Endothelial cell of umbilical vein (primary cell): ENCODE results near the gene SKIDA1. TPM values are rescaled to one million over a fixed set of nuclear protein-coding genes. Genes with fewer than 3 reads are reported as not detected.

Source experiments
- BruUV-seq: library from RNA; stranded (reverse); fragments of 400-500 nt; replicated peaks from 2 replicates; lab custom pipeline; 2021; lab: Mats Ljungman, UMichigan
- CTCF ChIA-PET: fragments of 300-600, 350-600 bp; sonication (Branson Sonifier 250); formaldehyde crosslinking; loops from one replicate; lab custom pipeline; 2021; ENCODE audit warnings: antibody characterized with exemption, inconsistent platforms; lab: Charles Lee
- POLR2A ChIA-PET: fragments of 300-600, 350-600 bp; sonication (Branson Sonifier 250); formaldehyde crosslinking; loops from one replicate; lab custom pipeline; 2021; ENCODE audit warnings: antibody characterized with exemption, inconsistent platforms; lab: Charles Lee
- DNase-seq: peaks from one replicate; pipeline ENCODE4 v3.0.0-alpha.2; 2011; ENCODE audit warnings: low read depth, low spot score
- FAIRE-seq: peaks from 2 replicates; lab custom pipeline; 2011; peaks lifted over from hg19 to GRCh38; lab: Jason Lieb, UNC
- H2AFZ ChIP-seq: 2 replicates; pipeline ENCODE4 v1.6.0; 2012; ENCODE audit warnings: low read depth, low read length, control low read depth, inconsistent platforms
- H3K27ac ChIP-seq: 2 replicates; pipeline ENCODE4 v1.5.1; 2011; ENCODE audit warnings: low read depth, mild to moderate bottlenecking, control low read depth, low read length, moderate library complexity; ENCODE audit not compliant: insufficient read depth
- H3K27me3 ChIP-seq, 2 experiments: 2 replicates each; pipeline versions ENCODE4 v1.6.0 to v1.6.1; 2011; ENCODE audit warnings: low read length in 2 of 2, mixed read lengths in 1 of 2; ENCODE audit not compliant: control insufficient read depth in 2 of 2, insufficient read depth in 2 of 2
- H3K36me3 ChIP-seq, 2 experiments: 2 replicates in 1 of 2; 3 replicates in 1 of 2; pipeline ENCODE4 v1.5.1; 2011; ENCODE audit warnings: low read length in 2 of 2, mild to moderate bottlenecking in 1 of 2, moderate library complexity in 1 of 2; ENCODE audit not compliant: control insufficient read depth in 2 of 2, insufficient read depth in 2 of 2; ENCODE audit errors: extremely low read depth in 1 of 2
- H3K4me1 ChIP-seq: 3 replicates; pipeline ENCODE4 v1.5.1; 2011; ENCODE audit warnings: mild to moderate bottlenecking, low read length; ENCODE audit not compliant: control insufficient read depth, insufficient read depth; ENCODE audit errors: extremely low read depth
- H3K4me2 ChIP-seq: 2 replicates; pipeline ENCODE4 v1.6.1; 2011; ENCODE audit warnings: low read length, control low read depth, mixed read lengths; ENCODE audit not compliant: insufficient read depth
- H3K4me3 ChIP-seq, 3 experiments: fragments of 200-600 bp in 1 of 3; sonication (generic), shearing (Covaris generic) in 1 of 3; replicated peaks in 1 of 3; 2 replicates each; pipeline ENCODE4 v1.5.1; 2011 to 2016; ENCODE audit warnings: control low read depth in 3 of 3, low read length in 3 of 3, mild to moderate bottlenecking in 2 of 3, inconsistent platforms in 1 of 3, low read depth in 1 of 3, moderate library complexity in 1 of 3; ENCODE audit not compliant: insufficient read depth in 1 of 3
- H3K79me2 ChIP-seq: 2 replicates; pipeline ENCODE4 v1.6.0; 2012; ENCODE audit warnings: low read length, inconsistent platforms; ENCODE audit not compliant: control insufficient read depth, insufficient read depth
- H3K9ac ChIP-seq: replicated peaks from 2 replicates; pipeline ENCODE3; 2011; ENCODE audit warnings: low read length, control low read depth; ENCODE audit not compliant: insufficient read depth; ENCODE audit errors: extremely low read depth
- H3K9me1 ChIP-seq: replicated peaks from 3 replicates; pipeline ENCODE4 v1.6.0; 2011; ENCODE audit warnings: mild to moderate bottlenecking, low read length; ENCODE audit not compliant: control insufficient read depth, insufficient read depth; ENCODE audit errors: extremely low read depth
- H3K9me3 ChIP-seq: replicated peaks from 2 replicates; pipeline ENCODE4 v1.5.1; 2012; ENCODE audit warnings: low read length, inconsistent platforms; ENCODE audit not compliant: control insufficient read depth, insufficient read depth
- H4K20me1 ChIP-seq: replicated peaks from 2 replicates; pipeline ENCODE3; 2011; ENCODE audit warnings: mild to moderate bottlenecking, low read length; ENCODE audit not compliant: control insufficient read depth, insufficient read depth; ENCODE audit errors: extremely low read depth
- CTCF ChIP-seq, 2 donors: IDR thresholded peaks; 1 replicate in 1 of 2; 2 replicates in 1 of 2; pipeline ENCODE4 v1.5.1; 2011; ENCODE audit warnings: low read length in 2 of 2, mild to moderate bottlenecking in 2 of 2, moderate library complexity in 2 of 2, control low read depth in 1 of 2, inconsistent platforms in 1 of 2, low read depth in 1 of 2; ENCODE audit not compliant: insufficient read depth in 1 of 2; ENCODE audit errors: extremely low read depth in 1 of 2
- EZH2 ChIP-seq: IDR thresholded peaks from 2 replicates; pipeline ENCODE4 v1.6.1; 2012; ENCODE audit warnings: borderline replicate concordance, low read depth, mild to moderate bottlenecking, moderate library complexity, low read length, inconsistent platforms; ENCODE audit not compliant: severe bottlenecking
- FOS ChIP-seq: IDR thresholded peaks from 2 replicates; pipeline ENCODE4 v1.6.1; 2011; ENCODE audit warnings: mild to moderate bottlenecking, low read length, moderate library complexity, borderline replicate concordance; ENCODE audit not compliant: insufficient read depth
- GATA2 ChIP-seq: IDR thresholded peaks from 2 replicates; pipeline ENCODE4 v1.7.0; 2011; ENCODE audit warnings: low read depth, mild to moderate bottlenecking, moderate library complexity, mixed read lengths, low read length; ENCODE audit not compliant: insufficient read length, insufficient read depth
- JUN ChIP-seq: IDR thresholded peaks from 2 replicates; pipeline ENCODE4 v1.6.1; 2011; ENCODE audit warnings: borderline replicate concordance, low read depth; ENCODE audit not compliant: insufficient read length, insufficient read depth
- MYC ChIP-seq: IDR thresholded peaks from one replicate; pipeline ENCODE4 v1.6.1; 2011; ENCODE audit warnings: mild to moderate bottlenecking, low read depth, low read length
- POLR2A ChIP-seq: IDR thresholded peaks from 2 replicates; pipeline ENCODE4 v1.6.1; 2012; ENCODE audit warnings: low read depth, mild to moderate bottlenecking, control low read depth, low read length
- POLR2AphosphoS5 ChIP-seq: IDR thresholded peaks from 2 replicates; pipeline ENCODE4 v1.6.1; 2012; ENCODE audit warnings: low read depth, mild to moderate bottlenecking, control low read depth, low read length, moderate library complexity; ENCODE audit not compliant: insufficient read depth
- dilution Hi-C: fragments of 300-500 bp; cut with MboI; formaldehyde crosslinking; loops from one replicate; pipeline ENCODE4 v1.15.0; 2019; ENCODE audit warnings: low sequenced_read_pairs; ENCODE audit not compliant: extremely low pct_ligation_motif_present
- intact Hi-C: fragments of 100-400 bp; cut with micrococcal nuclease; formaldehyde crosslinking; loops from one replicate; pipeline ENCODE4 v1.10.0; 2022
- polyA plus RNA-seq, 4 experiments: library from polyadenylated mRNA; depleted of rRNA in 3 of 4; stranded (reverse) in 3 of 4; unstranded in 1 of 4; fragments of >200 nt; gene quantifications; 2 replicates each; pipeline versions ENCODE4 v1.2.1 to v1.2.3, GENCODE V29; 2011 to 2012; ENCODE audit warnings: missing spikeins in 1 of 4
- total RNA-seq: library from RNA; stranded (reverse); gene quantifications from 2 replicates; pipeline ENCODE4 v1.2.3, GENCODE V29; 2021
- TF ChIP-seq, protein P1 (sequence below): IDR thresholded peaks from 2 replicates; pipeline ENCODE4 v1.6.1; 2011; ENCODE audit not compliant: insufficient read depth, insufficient read length

The SKIDA1 gene
- total and polyA plus RNA-seq, 2 donors (not counting 3 experiments of a cell fraction or from before 2014, with no cell fraction given), result 0.21 to 0.71 TPM

- H3K27me3 ChIP-seq, result no peaks in the 10 kb centered on the region
- no peaks in the 10 kb centered on the region for H4K20me1 ChIP-seq
- H3K4me2 ChIP-seq, result no peak overlapping the region
- peaks cover 28% of the 10 kb centered on the region for H3K79me2 ChIP-seq
- CTCF ChIA-PET, result interaction anchor here (0.8 to 1.8 kb wide), 3 partner anchors 16 to 198 kb away, joined by 3 to 11 read pairs (median 7); no protein-coding TSS in a partner anchor
- H3K9ac ChIP-seq, result peak overlapping the region; percentile 75
- FAIRE-seq, result no peak
- no peak overlapping the region for H2AFZ ChIP-seq
- POLR2A ChIA-PET, result interaction anchor here (0.6 kb wide), 1 partner anchor 16 kb away, joined by 3 read pairs; no protein-coding TSS in a partner anchor
- intact Hi-C loops, result loop anchor here (1.0 kb wide), 5 partner anchors 8 to 256 kb away; no protein-coding TSS in a partner anchor
- no peaks in the 10 kb centered on the region for H3K9me1 ChIP-seq
- dilution Hi-C loops, result no loop called here
- H3K4me3 ChIP-seq, result peak overlapping the region; percentile 80 to 93 (median 83)
- no peaks in the 10 kb centered on the region for H3K9me3 ChIP-seq
- no peak overlapping the region for H3K27ac ChIP-seq
- no peak for TF ChIP-seq GATA2
- no peak for TF ChIP-seq CTCF (IDR thresholded peaks at IDR 0.05; ENCODE audit: extremely low read depth in 1 of 2, insufficient read depth in 1 of 2, low read depth in 1 of 2, low read length in 2 of 2)
- no peak for TF ChIP-seq EZH2
- no peak for TF ChIP-seq JUN
- TF ChIP-seq, protein P1, sequence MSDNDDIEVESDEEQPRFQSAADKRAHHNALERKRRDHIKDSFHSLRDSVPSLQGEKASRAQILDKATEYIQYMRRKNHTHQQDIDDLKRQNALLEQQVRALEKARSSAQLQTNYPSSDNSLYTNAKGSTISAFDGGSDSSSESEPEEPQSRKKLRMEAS, result no peak
- TF ChIP-seq POLR2A, result no peak
- TF ChIP-seq MYC, result no peak
- TF ChIP-seq FOS, result no peak
- no peak for TF ChIP-seq POLR2AphosphoS5
- H3K36me3 ChIP-seq, result no peaks in the 10 kb centered on the region
- no peak for DNase-seq
- no TSS peak for BruUV-seq
- peaks cover 15% of the 10 kb centered on the region for H3K4me1 ChIP-seq
Measured at GRCh38 chr10:21534280-21534586, 8.8 kb upstream of the SKIDA1 start.
